Cardiac muscle cell (in vitro differentiated cells and primary cell): ENCODE results near the gene SIGLEC11. TPM values are rescaled to one million over a fixed set of nuclear protein-coding genes. Genes with fewer than 3 reads are reported as not detected.
"Not testable (repeated sequence)": the region's sequence is repeated elsewhere in the genome, so short reads cannot be mapped to it uniquely, and the experiment has no call there.

Experiments
- DNase-seq, 2 donors: peaks; one replicate each; pipeline versions ENCODE4 v3.0.0 to v3.0.0-alpha.2; 2010 to 2017; ENCODE audit warnings: low read depth in 1 of 2, low spot score in 1 of 2
- H3K27ac ChIP-seq: fragments of 200-600 bp; sonication (generic); 2 replicates; pipeline ENCODE4 v1.5.1; 2016
- H3K27me3 ChIP-seq: fragments of 200-600 bp; sonication (generic); 2 replicates; pipeline ENCODE4 v1.6.0; 2016; ENCODE audit warnings: control low read depth
- H3K36me3 ChIP-seq: fragments of 200-600 bp; sonication (generic); 2 replicates; pipeline ENCODE4 v1.5.1; 2016; ENCODE audit warnings: control low read depth
- H3K4me1 ChIP-seq: fragments of 200-600 bp; sonication (generic); 2 replicates; pipeline ENCODE4 v1.8.1; 2017; ENCODE audit warnings: low read depth, mild to moderate bottlenecking, mixed run types
- H3K4me3 ChIP-seq: fragments of 200-600 bp; sonication (generic); 2 replicates; pipeline ENCODE4 v1.5.1; 2016; ENCODE audit warnings: mild to moderate bottlenecking
- H3K9me3 ChIP-seq: fragments of 200-600 bp; sonication (generic); 2 replicates; pipeline ENCODE4 v1.5.1; 2017; ENCODE audit warnings: low read depth, mild to moderate bottlenecking, control low read depth
- polyA plus RNA-seq: library from polyadenylated mRNA; unstranded; fragments of >200 nt; fragmentation: Nextera tagmentation; extraction: Ambion mirVana; gene quantifications from 2 replicates; pipeline ENCODE4 v1.2.1, GENCODE V29; 2016
- total RNA-seq: library from RNA; depleted of rRNA; stranded (reverse); fragments of >200 nt; gene quantifications from 2 replicates; pipeline ENCODE4 v1.2.3, GENCODE V29; 2016
- TF ChIP-seq, protein P1 (sequence below): IDR thresholded peaks from 2 replicates; pipeline ENCODE4 v1.5.1; 2012; ENCODE audit warnings: low read depth, mild to moderate bottlenecking, low read length

The SIGLEC11 gene
- total and polyA plus RNA-seq, 2 experiments from 2014 or later: 0.03 to 0.13 TPM

DNA sequence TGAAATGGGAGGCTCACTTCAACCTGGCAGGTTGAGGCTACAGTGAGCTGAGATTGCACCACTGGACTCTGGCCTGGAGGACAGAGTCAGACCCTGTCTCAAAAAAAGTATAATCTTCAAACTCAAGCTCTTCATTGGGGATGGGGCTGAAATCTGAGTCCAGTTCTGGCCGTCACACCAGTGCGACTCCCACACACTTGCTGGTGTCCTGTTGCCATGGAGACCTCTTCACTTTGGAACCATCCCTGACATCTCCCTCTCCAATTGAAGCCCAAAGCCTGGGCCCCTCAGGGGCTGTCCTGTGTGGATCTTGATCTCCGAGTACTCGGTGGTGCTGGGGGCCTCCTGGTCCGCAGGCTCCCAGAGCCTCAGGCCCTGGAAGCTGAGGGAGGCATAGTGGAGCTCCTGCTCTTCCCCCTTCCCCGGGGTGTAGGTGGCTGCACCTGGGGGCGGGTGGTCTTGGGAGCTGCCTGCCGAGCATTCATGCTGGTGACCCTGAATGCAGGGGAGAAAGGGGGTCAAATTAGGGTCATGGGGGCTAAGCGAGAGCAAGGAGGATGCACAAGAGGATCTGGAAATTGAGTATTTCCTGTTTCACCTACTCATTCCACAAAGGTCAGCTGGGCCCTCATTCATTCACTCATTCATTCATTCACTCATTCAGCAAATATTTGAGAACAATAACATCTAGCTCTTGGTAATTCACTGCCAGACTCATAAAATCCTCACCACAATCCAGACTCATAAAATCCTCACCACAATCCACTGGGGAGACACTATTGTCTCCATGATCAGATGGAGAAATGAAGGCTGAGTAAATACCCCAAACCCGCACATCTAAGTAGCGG lies 11.0 kb downstream of the SIGLEC11 start:
- Histone ChIP-seq H3K4me3 (no peak overlapping the region), H3K4me1 (peaks cover 11% of the 10 kb centered on the region), H3K27me3 (no peaks in the 10 kb centered on the region), H3K27ac (no peak overlapping the region), H3K36me3 (no peaks in the 10 kb centered on the region), H3K9me3 (no peaks in the 10 kb centered on the region)
- DNase-seq: no peak
- TF ChIP-seq, protein P1, sequence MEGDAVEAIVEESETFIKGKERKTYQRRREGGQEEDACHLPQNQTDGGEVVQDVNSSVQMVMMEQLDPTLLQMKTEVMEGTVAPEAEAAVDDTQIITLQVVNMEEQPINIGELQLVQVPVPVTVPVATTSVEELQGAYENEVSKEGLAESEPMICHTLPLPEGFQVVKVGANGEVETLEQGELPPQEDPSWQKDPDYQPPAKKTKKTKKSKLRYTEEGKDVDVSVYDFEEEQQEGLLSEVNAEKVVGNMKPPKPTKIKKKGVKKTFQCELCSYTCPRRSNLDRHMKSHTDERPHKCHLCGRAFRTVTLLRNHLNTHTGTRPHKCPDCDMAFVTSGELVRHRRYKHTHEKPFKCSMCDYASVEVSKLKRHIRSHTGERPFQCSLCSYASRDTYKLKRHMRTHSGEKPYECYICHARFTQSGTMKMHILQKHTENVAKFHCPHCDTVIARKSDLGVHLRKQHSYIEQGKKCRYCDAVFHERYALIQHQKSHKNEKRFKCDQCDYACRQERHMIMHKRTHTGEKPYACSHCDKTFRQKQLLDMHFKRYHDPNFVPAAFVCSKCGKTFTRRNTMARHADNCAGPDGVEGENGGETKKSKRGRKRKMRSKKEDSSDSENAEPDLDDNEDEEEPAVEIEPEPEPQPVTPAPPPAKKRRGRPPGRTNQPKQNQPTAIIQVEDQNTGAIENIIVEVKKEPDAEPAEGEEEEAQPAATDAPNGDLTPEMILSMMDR: no peak

DNA sequence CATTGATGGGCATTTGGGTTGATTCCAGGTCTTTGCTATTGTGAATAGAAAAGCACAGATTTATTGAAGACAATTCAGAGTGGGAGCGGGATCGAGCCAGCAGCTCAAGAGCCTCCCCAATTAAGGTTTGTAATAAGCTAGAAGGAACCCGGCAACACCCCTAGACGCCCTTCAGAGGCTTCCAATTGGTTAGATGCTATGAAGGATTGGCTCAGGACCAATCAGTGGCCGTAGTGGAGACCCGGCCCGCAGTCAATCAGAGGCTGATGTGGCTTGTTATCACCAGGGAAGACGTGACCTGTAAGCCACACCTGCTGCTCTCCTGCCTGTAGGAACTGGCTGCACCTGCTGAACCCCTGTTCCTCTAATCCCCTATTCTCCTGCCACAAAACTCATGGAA lies 14.6 kb downstream of the SIGLEC11 start:
- Histone ChIP-seq H3K36me3 (no peaks in the 10 kb centered on the region), H3K4me1 (no peaks in the 10 kb centered on the region), H3K9me3 (no peaks in the 10 kb centered on the region), H3K4me3 (no peak overlapping the region), H3K27me3 (no peaks in the 10 kb centered on the region), H3K27ac (no peak overlapping the region)
- TF ChIP-seq, protein P1: no peak
- DNase-seq: no peak

- not testable (repeated sequence) for DNase-seq, H3K4me3 ChIP-seq, H3K27ac ChIP-seq, H3K9me3 ChIP-seq, H3K36me3 ChIP-seq, H3K4me1 ChIP-seq, H3K27me3 ChIP-seq
Observed at GRCh38 chr19:49944567-49944966, 16.4 kb downstream of the SIGLEC11 start.

DNA sequence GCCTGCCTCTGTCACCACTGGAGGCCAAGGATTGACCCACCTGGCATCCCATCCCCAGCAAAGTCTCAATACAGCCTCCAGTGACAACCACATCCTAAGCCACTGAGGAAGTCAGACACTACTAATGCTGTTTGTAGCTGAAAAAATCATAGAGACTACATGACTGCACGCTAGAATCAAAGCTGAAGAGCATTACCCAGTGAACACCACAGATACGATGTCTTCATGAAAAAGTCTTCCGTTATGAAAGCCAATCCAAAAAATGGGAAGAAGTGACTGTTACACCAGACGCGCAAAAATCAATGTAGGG lies 20.5 kb downstream of the SIGLEC11 start:
- Histone ChIP-seq H3K27ac (no peak overlapping the region), H3K4me3 (no peak overlapping the region), H3K27me3 (no peaks in the 10 kb centered on the region), H3K4me1 (no peaks in the 10 kb centered on the region), H3K36me3 (no peaks in the 10 kb centered on the region), H3K9me3 (no peaks in the 10 kb centered on the region)
- DNase-seq: no peak
- TF ChIP-seq, protein P1: no peak

DNA sequence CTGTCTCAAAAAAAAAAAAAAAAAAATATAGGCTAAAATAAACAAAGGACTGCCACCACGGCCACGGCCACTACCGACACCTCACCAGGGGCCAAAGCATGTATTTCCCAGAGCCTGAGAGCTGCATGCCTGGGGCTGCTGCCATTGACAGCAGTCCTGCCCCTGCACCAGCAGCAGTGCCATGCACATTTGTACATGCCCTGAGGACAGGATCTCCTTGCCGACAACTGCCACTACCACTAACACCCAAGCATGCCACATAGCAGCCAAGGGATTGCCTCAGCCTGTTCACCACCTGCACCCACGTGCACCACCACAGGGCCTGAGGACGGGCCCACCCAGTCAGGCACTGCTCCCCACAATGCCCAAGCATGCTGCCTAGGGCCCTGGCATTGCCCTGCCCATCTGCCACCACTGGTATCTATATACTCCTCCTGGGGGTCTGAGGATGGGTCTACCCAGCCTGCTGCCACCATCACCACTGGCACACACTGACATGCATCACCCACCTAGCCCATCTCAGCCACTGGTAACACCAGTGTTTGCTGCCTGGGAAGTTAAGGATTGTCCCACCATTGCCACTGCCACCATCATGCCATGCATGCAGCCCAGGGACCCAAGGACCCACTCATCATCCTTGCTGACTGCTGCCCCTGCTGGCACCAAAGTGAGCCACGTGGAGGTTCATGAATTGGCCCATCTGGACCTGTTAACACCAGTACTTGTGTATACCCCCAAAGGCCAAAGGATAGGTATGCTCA lies 21.1 kb downstream of the SIGLEC11 start:
- Histone ChIP-seq H3K4me1 (no peaks in the 10 kb centered on the region), H3K27me3 (no peaks in the 10 kb centered on the region), H3K9me3 (no peaks in the 10 kb centered on the region), H3K36me3 (no peaks in the 10 kb centered on the region), H3K4me3 (no peak overlapping the region), H3K27ac (no peak overlapping the region)
- TF ChIP-seq, protein P1: no peak
- no peak for DNase-seq

DNA sequence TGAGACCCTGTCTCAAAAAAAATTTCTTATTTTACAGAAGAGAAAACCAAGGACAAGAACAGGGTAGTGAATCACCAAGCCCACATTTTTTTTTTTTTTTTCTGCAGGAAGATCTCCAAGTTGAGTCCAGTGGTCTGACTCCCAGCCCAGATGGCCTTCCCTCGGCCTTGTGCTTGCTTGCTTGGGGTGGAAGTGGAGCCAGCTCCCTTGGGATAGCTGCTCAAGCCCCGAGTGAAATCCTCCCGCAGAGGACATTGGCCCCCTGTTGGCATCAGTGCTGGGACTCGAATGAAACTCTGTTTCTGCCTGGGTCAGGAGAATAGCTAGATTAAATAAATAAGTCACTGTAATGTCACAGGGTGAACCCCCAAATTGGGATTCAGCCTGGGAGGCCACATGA lies 22.3 kb downstream of the SIGLEC11 start:
- Histone ChIP-seq H3K9me3 (no peaks in the 10 kb centered on the region), H3K27me3 (no peaks in the 10 kb centered on the region), H3K4me1 (no peaks in the 10 kb centered on the region), H3K36me3 (no peaks in the 10 kb centered on the region), H3K4me3 (no peak overlapping the region), H3K27ac (no peak overlapping the region)
- TF ChIP-seq, protein P1: no peak
- no peak for DNase-seq
